ENCODE data around the gene PEX7. TPM values are rescaled to one million over a fixed set of nuclear protein-coding genes. Genes with fewer than 3 reads are reported as not detected.

PEX7 gene
- total and polyA plus RNA-seq, 8 donors = 2.7 to 38.5 (median 14.6) TPM; not detected in 1

DNA sequence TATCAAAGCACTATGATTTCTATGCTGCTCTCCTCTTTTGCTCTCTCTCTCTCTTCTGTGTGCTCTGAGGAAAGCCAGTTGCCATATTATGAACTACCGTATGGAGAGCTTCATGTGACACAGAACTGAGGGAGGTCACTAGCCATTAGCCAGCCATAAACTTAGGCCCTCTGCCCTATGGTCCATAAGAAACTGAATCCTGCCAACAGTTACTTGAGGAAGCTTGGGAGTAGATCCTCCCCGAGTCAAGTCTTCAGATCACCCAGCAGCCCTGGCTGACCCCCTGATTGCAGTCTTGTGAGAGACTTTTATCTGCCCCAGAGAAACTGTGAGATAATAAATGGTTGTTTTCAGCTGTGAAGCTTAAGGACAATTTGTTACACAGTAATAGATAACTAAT, 5.7 kb upstream of the PEX7 start:
- Histone ChIP-seq H3K4me1 (peaks cover 0 to 17% (median 8%) of the 10 kb centered on the region in 4 donors), H3K4me3 (no peak overlapping the region), H3K36me3 (no peaks in the 10 kb centered on the region), H3K9me3 (no peaks in the 10 kb centered on the region), H3K27me3 (no peaks in the 10 kb centered on the region), H3K27ac (no peak overlapping the region)
- intact Hi-C loops (cut with DNase I; ENCODE audit: low total_unique reads) = no loop called here
- 54 to 65% (median 64%) methylated on average over 2 of the region's 2 CpGs for WGBS, 5 donors
- TF ChIP-seq EP300 (IDR thresholded peaks at IDR 0.05) (no peak), POLR2A (IDR thresholded peaks at IDR 0.05) (no peak), POLR2AphosphoS5 (IDR thresholded peaks at IDR 0.05) (no peak)
- TF ChIP-seq, protein P1, sequence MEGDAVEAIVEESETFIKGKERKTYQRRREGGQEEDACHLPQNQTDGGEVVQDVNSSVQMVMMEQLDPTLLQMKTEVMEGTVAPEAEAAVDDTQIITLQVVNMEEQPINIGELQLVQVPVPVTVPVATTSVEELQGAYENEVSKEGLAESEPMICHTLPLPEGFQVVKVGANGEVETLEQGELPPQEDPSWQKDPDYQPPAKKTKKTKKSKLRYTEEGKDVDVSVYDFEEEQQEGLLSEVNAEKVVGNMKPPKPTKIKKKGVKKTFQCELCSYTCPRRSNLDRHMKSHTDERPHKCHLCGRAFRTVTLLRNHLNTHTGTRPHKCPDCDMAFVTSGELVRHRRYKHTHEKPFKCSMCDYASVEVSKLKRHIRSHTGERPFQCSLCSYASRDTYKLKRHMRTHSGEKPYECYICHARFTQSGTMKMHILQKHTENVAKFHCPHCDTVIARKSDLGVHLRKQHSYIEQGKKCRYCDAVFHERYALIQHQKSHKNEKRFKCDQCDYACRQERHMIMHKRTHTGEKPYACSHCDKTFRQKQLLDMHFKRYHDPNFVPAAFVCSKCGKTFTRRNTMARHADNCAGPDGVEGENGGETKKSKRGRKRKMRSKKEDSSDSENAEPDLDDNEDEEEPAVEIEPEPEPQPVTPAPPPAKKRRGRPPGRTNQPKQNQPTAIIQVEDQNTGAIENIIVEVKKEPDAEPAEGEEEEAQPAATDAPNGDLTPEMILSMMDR (IDR thresholded peaks at IDR 0.05) = no peak
- no peak for DNase-seq

- WGBS, 5 donors = 21 to 59% (median 27%) methylated on average over 2 of the region's 2 CpGs
- no peaks in the 10 kb centered on the region for H3K27me3 ChIP-seq
- intact Hi-C loops (cut with DNase I; ENCODE audit: low total_unique reads) = no loop called here
- peak overlapping the region in 2 of 5 donors; percentile 16 to 91 for H3K27ac ChIP-seq
- no peaks in the 10 kb centered on the region for H3K9me3 ChIP-seq
- DNase-seq = peak in 1 of 2 donors; percentile 39
- peaks cover 0 to 32% (median 22%) of the 10 kb centered on the region in 4 donors for H3K4me1 ChIP-seq
- no peak overlapping the region for H3K4me3 ChIP-seq
- TF ChIP-seq, protein P1 (IDR thresholded peaks at IDR 0.05) = no peak
- TF ChIP-seq POLR2A (IDR thresholded peaks at IDR 0.05) (no peak), POLR2AphosphoS5 (IDR thresholded peaks at IDR 0.05) (peak in 1 of 3 donors; percentile 16), EP300 (IDR thresholded peaks at IDR 0.05) (no peak)
- H3K36me3 ChIP-seq = peaks cover 0 to 6% (median 2%) of the 10 kb centered on the region in 4 donors
Observed at GRCh38 chr6:136820561-136820960, 1.8 kb upstream of the PEX7 start.

GRCh38 chr6:136822046-136822375, 381 bp upstream of the PEX7 start:
- no peaks in the 10 kb centered on the region for H3K9me3 ChIP-seq
- peak overlapping the region; percentile 58 to 73 (median 68) for H3K4me3 ChIP-seq
- 0 to 1% (median 0%) methylated on average over 11 of the region's 11 CpGs for WGBS, 5 donors
- H3K4me1 ChIP-seq = peaks cover 0 to 32% (median 22%) of the 10 kb centered on the region in 4 donors
- no peaks in the 10 kb centered on the region for H3K27me3 ChIP-seq
- peak overlapping the region; percentile 87 to 97 (median 94) for H3K27ac ChIP-seq
- intact Hi-C loops (cut with DNase I; ENCODE audit: low total_unique reads) = no loop called here
- peaks cover 0 to 21% (median 16%) of the 10 kb centered on the region in 4 donors for H3K36me3 ChIP-seq
- no peak for DNase-seq
- TF ChIP-seq POLR2A (IDR thresholded peaks at IDR 0.05) (no peak), EP300 (IDR thresholded peaks at IDR 0.05) (no peak), POLR2AphosphoS5 (IDR thresholded peaks at IDR 0.05) (no peak)
- TF ChIP-seq, protein P1 (IDR thresholded peaks at IDR 0.05) = no peak

DNA sequence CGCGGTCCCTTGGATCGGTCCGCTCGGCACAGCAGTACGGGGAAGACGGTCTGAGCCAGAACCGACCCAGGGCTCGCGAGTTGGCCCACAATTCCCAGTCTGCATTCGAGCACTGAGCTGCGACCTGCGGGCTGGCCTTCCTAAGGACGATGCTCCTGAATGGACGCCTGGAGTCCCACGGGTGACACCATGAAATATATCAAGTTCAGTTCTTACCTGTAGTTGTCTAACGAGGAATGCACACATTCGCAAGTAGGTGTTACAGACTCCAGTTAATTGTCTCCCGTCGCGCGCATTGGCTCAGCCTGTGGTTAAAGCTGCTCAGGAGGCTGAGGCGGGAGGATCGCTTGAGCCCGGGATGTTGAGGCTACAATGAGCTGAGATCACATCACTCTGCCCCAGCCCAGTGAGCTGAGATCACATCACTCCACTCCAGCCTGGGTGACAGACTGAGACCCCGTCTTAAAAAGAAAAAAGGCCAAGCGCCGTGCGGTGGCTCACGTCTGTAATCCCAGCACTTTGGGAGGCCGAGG, 802 bp downstream of the PEX7 start:
- peaks cover 0 to 34% (median 22%) of the 10 kb centered on the region in 4 donors for H3K4me1 ChIP-seq
- peaks cover 0 to 27% (median 23%) of the 10 kb centered on the region in 4 donors for H3K36me3 ChIP-seq
- H3K27ac ChIP-seq = peak overlapping the region; percentile 87 to 97 (median 94)
- intact Hi-C loops (cut with DNase I; ENCODE audit: low total_unique reads) = no loop called here
- no peak for TF ChIP-seq EP300 (IDR thresholded peaks at IDR 0.05)
- no peak for TF ChIP-seq POLR2AphosphoS5 (IDR thresholded peaks at IDR 0.05)
- TF ChIP-seq, protein P1 (IDR thresholded peaks at IDR 0.05) = no peak
- TF ChIP-seq POLR2A (IDR thresholded peaks at IDR 0.05) = no peak
- peak overlapping the region; percentile 58 to 73 (median 68) for H3K4me3 ChIP-seq
- 49 to 57% (median 50%) methylated on average over 29 to 31 of the region's 31 CpGs for WGBS, 5 donors
- no peak for DNase-seq
- H3K9me3 ChIP-seq = no peaks in the 10 kb centered on the region
- H3K27me3 ChIP-seq = no peaks in the 10 kb centered on the region

Data from stomach (tissue), 9 donors.